Ishikawa (cell line): Measurements from ENCODE around the gene KIF20B.

ENCODE experiments used
- CEBPB ChIP-seq: IDR thresholded peaks from 2 replicates; pipeline ENCODE4 v1.6.1; 2012
- EGR1 ChIP-seq: IDR thresholded peaks from 2 replicates; pipeline ENCODE4 v1.6.1; 2012
- EP300 ChIP-seq: IDR thresholded peaks from 2 replicates; pipeline ENCODE4 v1.6.1; 2012; ENCODE audit warnings: borderline replicate concordance

- TF ChIP-seq EGR1 (no peak), CEBPB (no peak), EP300 (no peak)
Measured at GRCh38 chr10:89783406-89783805, 82.0 kb downstream of the KIF20B start.
